ENCODE data around the gene EPN2.

- TF ChIP-seq CTCF (IDR thresholded peaks at IDR 0.05 in 2 of 3, conservative IDR thresholded peaks at IDR 0.05 in 1 of 3; ENCODE audit: borderline replicate concordance in 1 of 3, insufficient read depth in 1 of 3, low read depth in 2 of 3, low read length in 2 of 3) (no peak), YY1 (IDR thresholded peaks at IDR 0.05; ENCODE audit: extremely low read depth, insufficient replicate concordance, low read depth, low read length) (no peak), TCF7L2 (IDR thresholded peaks at IDR 0.05; ENCODE audit: borderline replicate concordance, extremely low read depth, insufficient read depth, insufficient read length) (no peak), EZH2phosphoT487 (IDR thresholded peaks at IDR 0.05; ENCODE audit: borderline replicate concordance) (no peak), CEBPB (IDR thresholded peaks at IDR 0.05; ENCODE audit: low read depth) (no peak), MAX (IDR thresholded peaks at IDR 0.05) (no peak), FOSL1 (IDR thresholded peaks at IDR 0.05; ENCODE audit: low read depth) (no peak), POLR2A (IDR thresholded peaks at IDR 0.05; ENCODE audit: borderline replicate concordance, extremely low read depth, insufficient read depth, insufficient read length) (no peak), EZH2 (IDR thresholded peaks at IDR 0.05) (no peak)
These were observed 37.7 kb downstream of the EPN2 start for GRCh38 chr17:19274893-19275292.
